Loucy (cell line): ENCODE measurements around the gene MAN1B1.

Source experiments
- H2AFZ ChIP-seq: fragments of 200-600 bp; sonication (generic); 2 replicates; pipeline ENCODE4 v1.6.0; 2016; ENCODE audit warnings: antibody characterized with exemption, mild to moderate bottlenecking, low read length, moderate library complexity
- H3F3A ChIP-seq: fragments of 200-600 bp; 2 replicates; pipeline ENCODE4 v1.6.0; 2016; ENCODE audit warnings: antibody characterized with exemption, low read depth, mild to moderate bottlenecking
- H3K27me3 ChIP-seq: fragments of 200-600 bp; sonication (generic); 2 replicates; pipeline ENCODE4 v1.6.1; 2014; ENCODE audit warnings: low read length, mild to moderate bottlenecking; ENCODE audit not compliant: insufficient read depth, poor library complexity, severe bottlenecking
- H3K36me3 ChIP-seq: fragments of 200-600 bp; sonication (generic); 2 replicates; pipeline ENCODE4 v1.6.1; 2016; ENCODE audit warnings: low read length; ENCODE audit not compliant: insufficient read depth
- H3K4me1 ChIP-seq: fragments of 200-600 bp; sonication (generic); 2 replicates; pipeline ENCODE4 v1.5.1; 2014; ENCODE audit warnings: low read length, mild to moderate bottlenecking; ENCODE audit not compliant: insufficient read depth, poor library complexity, severe bottlenecking
- H3K4me2 ChIP-seq: fragments of 200-600 bp; sonication (generic); 2 replicates; pipeline ENCODE4 v1.6.0; 2014; ENCODE audit warnings: antibody characterized with exemption, low read length, low read depth, mild to moderate bottlenecking; ENCODE audit not compliant: poor library complexity, severe bottlenecking
- H3K4me3 ChIP-seq: fragments of 200-600 bp; sonication (generic); 2 replicates; pipeline ENCODE4 v1.5.1; 2014; ENCODE audit warnings: low read length, mild to moderate bottlenecking, mixed read lengths; ENCODE audit not compliant: poor library complexity, severe bottlenecking
- H3K79me2 ChIP-seq: fragments of 200-600 bp; sonication (generic); 2 replicates; pipeline ENCODE4 v1.6.1; 2014; ENCODE audit warnings: low read length; ENCODE audit not compliant: insufficient read depth
- H3K9ac ChIP-seq: fragments of 200-600 bp; sonication (generic); 2 replicates; pipeline ENCODE4 v1.6.0; 2014; ENCODE audit warnings: mild to moderate bottlenecking, low read depth, low read length, moderate library complexity; ENCODE audit not compliant: poor library complexity, severe bottlenecking
- H3K9me2 ChIP-seq: fragments of 200-600 bp; sonication (generic); replicated peaks from 2 replicates; pipeline ENCODE4 v1.6.1; 2016; ENCODE audit warnings: low read depth, low read length, mixed read lengths
- H3K9me3 ChIP-seq: fragments of 200-600 bp; sonication (generic); 2 replicates; pipeline ENCODE4 v1.6.1; 2014; ENCODE audit warnings: mild to moderate bottlenecking, antibody characterized with exemption, low read length, low read depth; ENCODE audit not compliant: insufficient read depth
- H4K20me1 ChIP-seq: fragments of 200-600 bp; sonication (generic); 2 replicates; pipeline ENCODE4 v1.6.0; 2014; ENCODE audit warnings: antibody characterized with exemption, low read length, mild to moderate bottlenecking; ENCODE audit not compliant: insufficient read depth, poor library complexity, severe bottlenecking
- EZH2phosphoT487 ChIP-seq: fragments of 200-600 bp; IDR thresholded peaks from 2 replicates; pipeline ENCODE4 v1.6.1; 2018; ENCODE audit warnings: antibody characterized with exemption, mild to moderate bottlenecking, moderate library complexity, borderline replicate concordance
- TF ChIP-seq, protein P1 (sequence below): fragments of 200-600 bp; sonication (generic); conservative IDR thresholded peaks from 2 replicates; pipeline ENCODE4 v1.5.1; 2014; ENCODE audit warnings: mild to moderate bottlenecking, antibody characterized with exemption, low read length

MAN1B1 gene

DNA sequence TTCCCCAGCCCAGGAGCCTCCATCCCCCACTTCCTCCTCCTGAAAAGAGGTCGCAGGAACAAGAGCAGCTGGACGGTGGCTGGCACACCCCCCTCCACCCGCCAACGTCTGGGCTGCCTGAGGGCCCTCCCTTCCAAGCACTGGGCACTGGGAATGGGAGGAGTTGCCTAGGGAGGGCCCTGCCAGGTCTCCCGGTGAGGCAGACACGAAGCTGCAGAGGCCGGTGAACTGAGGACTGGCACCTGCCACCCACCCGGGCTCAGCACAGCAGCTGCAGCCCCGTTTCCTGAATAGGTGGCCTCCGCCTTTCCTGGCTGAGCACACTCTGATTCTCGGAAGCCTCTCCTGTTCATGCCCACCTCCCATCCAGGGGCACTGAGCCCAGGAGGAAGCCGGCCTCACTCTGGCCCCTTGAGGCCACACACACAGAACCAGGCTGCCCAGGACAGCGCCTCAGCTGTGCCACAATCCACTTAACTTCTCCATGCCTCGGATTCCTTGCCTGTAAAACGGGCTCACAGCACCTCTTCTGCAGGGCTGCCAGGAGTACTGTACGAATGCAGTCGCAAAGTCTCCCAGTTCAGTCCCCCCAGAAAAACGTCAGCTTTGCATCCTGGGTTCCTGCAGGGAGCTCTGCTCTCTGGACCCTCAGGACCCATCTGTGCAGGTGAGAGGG is 42.1 kb upstream of the MAN1B1 start:
- Histone ChIP-seq H3K4me1 (peaks cover 24% of the 10 kb centered on the region), H3K4me2 (peak overlapping the region; percentile 86), H4K20me1 (peaks cover 23% of the 10 kb centered on the region), H3K79me2 (peaks cover 21% of the 10 kb centered on the region; the same call in 1 of the 2 replicates), H3K9me2 (no peaks in the 10 kb centered on the region), H3K9me3 (no peaks in the 10 kb centered on the region), H3K27me3 (no peaks in the 10 kb centered on the region), H2AFZ (no peak overlapping the region), H3K4me3 (peak overlapping the region; percentile 82), H3K9ac (peak overlapping the region; percentile 70), H3F3A (no peaks in the 10 kb centered on the region), H3K36me3 (no peaks in the 10 kb centered on the region)
- TF ChIP-seq, protein P1, sequence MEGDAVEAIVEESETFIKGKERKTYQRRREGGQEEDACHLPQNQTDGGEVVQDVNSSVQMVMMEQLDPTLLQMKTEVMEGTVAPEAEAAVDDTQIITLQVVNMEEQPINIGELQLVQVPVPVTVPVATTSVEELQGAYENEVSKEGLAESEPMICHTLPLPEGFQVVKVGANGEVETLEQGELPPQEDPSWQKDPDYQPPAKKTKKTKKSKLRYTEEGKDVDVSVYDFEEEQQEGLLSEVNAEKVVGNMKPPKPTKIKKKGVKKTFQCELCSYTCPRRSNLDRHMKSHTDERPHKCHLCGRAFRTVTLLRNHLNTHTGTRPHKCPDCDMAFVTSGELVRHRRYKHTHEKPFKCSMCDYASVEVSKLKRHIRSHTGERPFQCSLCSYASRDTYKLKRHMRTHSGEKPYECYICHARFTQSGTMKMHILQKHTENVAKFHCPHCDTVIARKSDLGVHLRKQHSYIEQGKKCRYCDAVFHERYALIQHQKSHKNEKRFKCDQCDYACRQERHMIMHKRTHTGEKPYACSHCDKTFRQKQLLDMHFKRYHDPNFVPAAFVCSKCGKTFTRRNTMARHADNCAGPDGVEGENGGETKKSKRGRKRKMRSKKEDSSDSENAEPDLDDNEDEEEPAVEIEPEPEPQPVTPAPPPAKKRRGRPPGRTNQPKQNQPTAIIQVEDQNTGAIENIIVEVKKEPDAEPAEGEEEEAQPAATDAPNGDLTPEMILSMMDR, result no peak
- no peak for TF ChIP-seq EZH2phosphoT487

GRCh38 chr9:137045294-137046087 is 41.3 kb upstream of the MAN1B1 start:
- Histone ChIP-seq H3F3A (no peaks in the 10 kb centered on the region), H4K20me1 (peaks cover 23% of the 10 kb centered on the region), H3K27me3 (no peaks in the 10 kb centered on the region), H3K9me2 (no peaks in the 10 kb centered on the region), H2AFZ (peak overlapping the region; percentile 85; the same call in 1 of the 2 replicates), H3K36me3 (no peaks in the 10 kb centered on the region), H3K4me2 (peak overlapping the region; percentile 89), H3K4me3 (peak overlapping the region; percentile 82), H3K9me3 (no peaks in the 10 kb centered on the region), H3K79me2 (peaks cover 21% of the 10 kb centered on the region; the same call in 1 of the 2 replicates), H3K4me1 (peaks cover 24% of the 10 kb centered on the region), H3K9ac (peak overlapping the region; percentile 70)
- no peak for TF ChIP-seq EZH2phosphoT487
- TF ChIP-seq, protein P1, result no peak

DNA sequence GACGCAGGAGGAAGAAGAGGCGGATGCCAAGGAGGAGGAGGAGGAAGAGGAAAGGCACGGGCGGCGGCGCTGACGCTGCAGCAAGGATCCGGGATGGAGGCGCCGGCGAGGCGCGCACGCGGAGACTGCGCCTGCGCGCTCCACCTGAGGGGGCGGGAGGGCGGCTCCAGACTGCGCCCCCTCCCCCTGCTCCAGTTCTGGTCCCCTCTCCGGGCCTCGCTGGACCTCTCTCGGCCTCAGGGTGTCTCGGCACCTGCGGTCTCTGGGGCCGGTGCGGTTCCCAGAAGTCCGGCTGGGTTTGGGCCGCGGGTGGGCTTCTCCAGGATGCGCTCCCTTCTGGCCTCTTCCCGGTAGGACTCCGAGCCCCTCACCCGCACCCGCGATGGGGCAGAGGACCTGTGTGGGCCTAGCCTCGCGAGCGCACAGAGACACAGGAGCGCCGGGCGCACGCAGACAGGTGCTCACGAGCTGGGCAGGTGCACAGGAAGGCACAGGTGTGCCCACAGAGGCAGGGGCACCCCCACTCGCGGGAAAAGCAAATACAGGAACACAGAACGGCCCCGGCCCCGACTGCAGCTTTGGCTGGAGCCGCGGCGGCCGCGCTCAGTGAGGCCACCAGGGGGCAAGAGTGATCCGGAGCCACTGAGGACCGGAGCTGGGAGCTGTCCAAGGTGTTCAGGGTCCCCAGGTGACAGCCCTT is 40.5 kb upstream of the MAN1B1 start, which contains the start of gene NPDC1:
Gene NPDC1, minus strand, starts transcription at position 90 of the 700 bp plus-strand sequence. CDS start 188 bp downstream, outside the sequence.
- Histone ChIP-seq H3K9me3 (no peaks in the 10 kb centered on the region), H2AFZ (peak within 1 kb of the TSS; percentile 85), H3K4me1 (peaks cover 24% of the 10 kb centered on the region), H3K36me3 (no peaks in the 10 kb centered on the region), H4K20me1 (peaks cover 23% of the 10 kb centered on the region), H3K4me2 (peak within 1 kb of the TSS; percentile 89), H3K9me2 (no peaks in the 10 kb centered on the region), H3F3A (no peaks in the 10 kb centered on the region), H3K9ac (peak within 1 kb of the TSS; percentile 70), H3K27me3 (no peaks in the 10 kb centered on the region), H3K79me2 (peaks cover 21% of the 10 kb centered on the region; the same call in 1 of the 2 replicates), H3K4me3 (peak within 1 kb of the TSS; percentile 82)
- TF ChIP-seq, protein P1, result peak; percentile 83
- no peak for TF ChIP-seq EZH2phosphoT487
